GM12878 (cell line): ENCODE results near the gene FRAS1.

Experiments used
- BHLHE40 ChIP-seq, 2 experiments: fragments of 450-650 bp in 1 of 2; IDR thresholded peaks; 2 replicates each; pipeline ENCODE4 v1.6.1; 2011 to 2017; ENCODE audit warnings: low read depth in 2 of 2, borderline replicate concordance in 1 of 2, improper control_type of control experiment in 1 of 2, low read length in 1 of 2, mild to moderate bottlenecking in 1 of 2
- ETV6 ChIP-seq, 2 experiments: fragments of 450-650 bp in 1 of 2; IDR thresholded peaks in 1 of 2; conservative IDR thresholded peaks in 1 of 2; 2 replicates each; pipeline ENCODE4 v1.6.1; 2014; ENCODE audit warnings: antibody characterized with exemption in 1 of 2, borderline replicate concordance in 1 of 2, low read depth in 1 of 2, mild to moderate bottlenecking in 1 of 2, moderate library complexity in 1 of 2
- JUNB ChIP-seq: IDR thresholded peaks from 2 replicates; pipeline ENCODE4 v1.6.1; 2016; ENCODE audit warnings: antibody characterized with exemption, mild to moderate bottlenecking
- NFYB ChIP-seq: IDR thresholded peaks from 2 replicates; pipeline ENCODE4 v1.6.1; 2011; ENCODE audit warnings: low read depth, mild to moderate bottlenecking, low read length, improper control_type of control experiment, moderate library complexity; ENCODE audit not compliant: insufficient read depth
- POLR2A ChIP-seq: IDR thresholded peaks from 2 replicates; pipeline ENCODE4 v1.6.1; 2011; ENCODE audit warnings: low read depth, mild to moderate bottlenecking, low read length
- SIN3A ChIP-seq: IDR thresholded peaks from 2 replicates; pipeline ENCODE4 v1.6.1; 2012; ENCODE audit warnings: low read depth, low read length, improper control_type of control experiment
- TF ChIP-seq, protein P1 (sequence below): IDR thresholded peaks from 2 replicates; pipeline ENCODE4 v1.6.1; 2011; ENCODE audit warnings: borderline replicate concordance, low read depth, mild to moderate bottlenecking, moderate library complexity, low read length; ENCODE audit not compliant: insufficient read depth, poor library complexity, severe bottlenecking
- TF ChIP-seq, protein P2 (sequence below), 3 experiments: IDR thresholded peaks in 2 of 3; conservative IDR thresholded peaks in 1 of 3; 2 replicates each; pipeline ENCODE4 v1.5.1; 2011; ENCODE audit warnings: low read depth in 3 of 3, low read length in 3 of 3, mild to moderate bottlenecking in 3 of 3, control low read depth in 2 of 3, moderate library complexity in 2 of 3, inconsistent platforms in 1 of 3, mixed read lengths in 1 of 3; ENCODE audit not compliant: control insufficient read depth in 2 of 3, insufficient read depth in 1 of 3; ENCODE audit errors: extremely low read depth in 1 of 3

DNA sequence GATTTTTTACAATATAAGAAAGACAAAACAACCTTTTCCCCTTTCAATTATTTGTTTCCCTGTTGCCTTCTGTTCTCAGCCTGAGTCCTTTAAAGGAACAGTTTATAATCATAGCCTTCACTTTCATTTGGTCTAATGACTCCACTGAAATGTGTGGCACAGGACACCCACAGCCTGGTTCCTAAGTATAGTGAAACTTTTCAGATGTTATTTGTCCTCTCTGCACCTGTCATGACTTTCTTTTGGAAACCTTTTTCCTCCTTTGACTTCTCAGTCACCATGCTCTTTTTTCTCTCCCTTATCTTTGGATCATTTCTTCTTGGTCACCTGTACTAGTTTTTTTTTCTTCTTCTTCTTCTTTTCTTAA, 256.6 kb downstream of the FRAS1 start:
- TF ChIP-seq JUNB: no peak
- TF ChIP-seq POLR2A: no peak
- TF ChIP-seq, protein P1, sequence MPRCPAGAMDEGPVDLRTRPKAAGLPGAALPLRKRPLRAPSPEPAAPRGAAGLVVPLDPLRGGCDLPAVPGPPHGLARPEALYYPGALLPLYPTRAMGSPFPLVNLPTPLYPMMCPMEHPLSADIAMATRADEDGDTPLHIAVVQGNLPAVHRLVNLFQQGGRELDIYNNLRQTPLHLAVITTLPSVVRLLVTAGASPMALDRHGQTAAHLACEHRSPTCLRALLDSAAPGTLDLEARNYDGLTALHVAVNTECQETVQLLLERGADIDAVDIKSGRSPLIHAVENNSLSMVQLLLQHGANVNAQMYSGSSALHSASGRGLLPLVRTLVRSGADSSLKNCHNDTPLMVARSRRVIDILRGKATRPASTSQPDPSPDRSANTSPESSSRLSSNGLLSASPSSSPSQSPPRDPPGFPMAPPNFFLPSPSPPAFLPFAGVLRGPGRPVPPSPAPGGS: no peak
- TF ChIP-seq SIN3A: no peak
- TF ChIP-seq BHLHE40 (IDR thresholded peaks at IDR 0.05; ENCODE audit: borderline replicate concordance in 1 of 2, low read depth in 2 of 2, low read length in 1 of 2): no peak
- TF ChIP-seq ETV6 (conservative IDR thresholded peaks at IDR 0.05 in 1 of 2, IDR thresholded peaks at IDR 0.05 in 1 of 2; ENCODE audit: borderline replicate concordance in 1 of 2, low read depth in 1 of 2): no peak
- no peak for TF ChIP-seq NFYB
- TF ChIP-seq, protein P2, sequence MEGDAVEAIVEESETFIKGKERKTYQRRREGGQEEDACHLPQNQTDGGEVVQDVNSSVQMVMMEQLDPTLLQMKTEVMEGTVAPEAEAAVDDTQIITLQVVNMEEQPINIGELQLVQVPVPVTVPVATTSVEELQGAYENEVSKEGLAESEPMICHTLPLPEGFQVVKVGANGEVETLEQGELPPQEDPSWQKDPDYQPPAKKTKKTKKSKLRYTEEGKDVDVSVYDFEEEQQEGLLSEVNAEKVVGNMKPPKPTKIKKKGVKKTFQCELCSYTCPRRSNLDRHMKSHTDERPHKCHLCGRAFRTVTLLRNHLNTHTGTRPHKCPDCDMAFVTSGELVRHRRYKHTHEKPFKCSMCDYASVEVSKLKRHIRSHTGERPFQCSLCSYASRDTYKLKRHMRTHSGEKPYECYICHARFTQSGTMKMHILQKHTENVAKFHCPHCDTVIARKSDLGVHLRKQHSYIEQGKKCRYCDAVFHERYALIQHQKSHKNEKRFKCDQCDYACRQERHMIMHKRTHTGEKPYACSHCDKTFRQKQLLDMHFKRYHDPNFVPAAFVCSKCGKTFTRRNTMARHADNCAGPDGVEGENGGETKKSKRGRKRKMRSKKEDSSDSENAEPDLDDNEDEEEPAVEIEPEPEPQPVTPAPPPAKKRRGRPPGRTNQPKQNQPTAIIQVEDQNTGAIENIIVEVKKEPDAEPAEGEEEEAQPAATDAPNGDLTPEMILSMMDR (IDR thresholded peaks at IDR 0.05 in 2 of 3, conservative IDR thresholded peaks at IDR 0.05 in 1 of 3; ENCODE audit: control insufficient read depth in 2 of 3, extremely low read depth in 1 of 3, insufficient read depth in 1 of 3, low read depth in 3 of 3, low read length in 3 of 3): no peak
